Activated CD4-positive, CD25-positive, alpha-beta regulatory T cell (primary cell): ENCODE measurements around the gene DQX1.
"Not testable (repeated sequence)": the region's sequence is repeated elsewhere in the genome, so short reads cannot be mapped to it uniquely, and the experiment has no call there.

Experiments used
- DNase-seq, 4 experiments: peaks; one replicate each; lab custom pipeline; 2025; lab: John Stamatoyannopoulos, UW

DQX1 gene

GRCh38 chr2:74525717-74526648 is at the start of gene DQX1:
TSS of gene DQX1 (minus strand) at chr2:74526231. CDS start at chr2:74525729, 502 bp downstream.
- DNase-seq: no peak

GRCh38 chr2:74575320-74575719 is 49.3 kb upstream of the DQX1 start:
- DNase-seq: no peak

GRCh38 chr2:74573747-74574562 is 47.9 kb upstream of the DQX1 start:
- DNase-seq: no peak

- DNase-seq: no peak
Measured at GRCh38 chr2:74572178-74572925, 46.3 kb upstream of the DQX1 start.

- DNase-seq: no peak
Measured at GRCh38 chr2:74571058-74571457, 45.0 kb upstream of the DQX1 start.

- DNase-seq: no peak
Measured at GRCh38 chr2:74569686-74570085, 43.7 kb upstream of the DQX1 start.

- DNase-seq: no peak
Measured at GRCh38 chr2:74567881-74568280, 41.9 kb upstream of the DQX1 start.

- DNase-seq: no peak
Measured at GRCh38 chr2:74566754-74567085, 40.7 kb upstream of the DQX1 start.

- DNase-seq: no peak
Measured at GRCh38 chr2:74566076-74566753, 40.2 kb upstream of the DQX1 start.

- no peak for DNase-seq
Measured at GRCh38 chr2:74564222-74564621, 38.2 kb upstream of the DQX1 start.

GRCh38 chr2:74562126-74562775 is 36.2 kb upstream of the DQX1 start:
- no peak for DNase-seq

- DNase-seq: not testable (repeated sequence)
Measured at GRCh38 chr2:74561022-74561421, 35.0 kb upstream of the DQX1 start.

- no peak for DNase-seq
Measured at GRCh38 chr2:74560591-74560990, 34.6 kb upstream of the DQX1 start.

GRCh38 chr2:74559912-74560311 is 33.9 kb upstream of the DQX1 start:
- DNase-seq: no peak

- DNase-seq: no peak
Measured at GRCh38 chr2:74558284-74559230, 32.5 kb upstream of the DQX1 start.

- DNase-seq: no peak
Measured at GRCh38 chr2:74556831-74557370, 30.9 kb upstream of the DQX1 start.

GRCh38 chr2:74556159-74556558 is 30.1 kb upstream of the DQX1 start:
- no peak for DNase-seq

- DNase-seq: no peak
Measured at GRCh38 chr2:74555610-74556103, 29.6 kb upstream of the DQX1 start.

- no peak for DNase-seq
Measured at GRCh38 chr2:74554820-74555531, 28.9 kb upstream of the DQX1 start.
